ENCODE data around the gene ZAR1L.

- TF ChIP-seq ZBTB33 (IDR thresholded peaks at IDR 0.05) (no peak), HNF4A (conservative IDR thresholded peaks at IDR 0.05) (no peak), CTCF (IDR thresholded peaks at IDR 0.05; ENCODE audit: low read depth, low read length, missing input control) (no peak), RXRA (IDR thresholded peaks at IDR 0.05) (no peak), RAD21 (IDR thresholded peaks at IDR 0.05) (no peak), MAX (IDR thresholded peaks at IDR 0.05) (no peak)
These were observed 14.8 kb downstream of the ZAR1L start for GRCh38 chr13:32300406-32300805.
